Activated T-cell treated with anti-CD3 and anti-CD28 coated beads, Interleukin-2, amount 50 U/mL, for 72 hours (primary cell): ENCODE results near the gene SNX30. TPM values are rescaled to one million over a fixed set of nuclear protein-coding genes. Genes with fewer than 3 reads are reported as not detected.

ENCODE experiments used
- ATAC-seq, 2 donors: fragments of 150-1000 bp; cut with Tn5 transposase; replicated peaks in 1 of 2; 2 replicates each; pipeline ENCODE4 v1.10.0; 2021; ENCODE audit warnings: moderate library complexity in 2 of 2, mild to moderate bottlenecking in 1 of 2
- DNase-seq, 2 donors: peaks; one replicate each; pipeline ENCODE4 v3.0.0; 2021 to 2022; ENCODE audit warnings: mixed read lengths in 1 of 2
- H3K27ac Mint-ChIP-seq: one replicate; pipeline ENCODE4 v1.8.0; 2022; ENCODE audit warnings: mild to moderate bottlenecking, moderate library complexity, mixed read lengths
- H3K27me3 Mint-ChIP-seq: one replicate; pipeline ENCODE4 v1.8.0; 2022; ENCODE audit warnings: low read depth, mixed read lengths
- H3K36me3 Mint-ChIP-seq, 2 donors: one replicate each; pipeline ENCODE4 v1.8.0; 2022; ENCODE audit warnings: mixed read lengths in 2 of 2, mild to moderate bottlenecking in 1 of 2; ENCODE audit not compliant: insufficient read depth in 2 of 2
- H3K4me1 Mint-ChIP-seq: one replicate; pipeline ENCODE4 v1.8.0; 2022; ENCODE audit warnings: low read depth, mixed read lengths
- H3K4me3 Mint-ChIP-seq, 2 donors: one replicate each; pipeline ENCODE4 v1.8.0; 2022; ENCODE audit warnings: mild to moderate bottlenecking in 2 of 2, mixed read lengths in 2 of 2, moderate library complexity in 2 of 2
- H3K9me3 Mint-ChIP-seq, 2 donors: one replicate each; pipeline ENCODE4 v1.8.0; 2022; ENCODE audit warnings: mixed read lengths in 2 of 2
- total RNA-seq, 2 donors: library from RNA; stranded (reverse); gene quantifications; one replicate each; pipeline ENCODE4 v1.2.3, GENCODE V29; 2022

Gene SNX30
- total RNA-seq, 2 donors from 2014 or later = 5.1 to 5.4 TPM

GRCh38 chr9:112728401-112728800 lies 22.2 kb upstream of the SNX30 start:
- ATAC-seq = no peak
- Mint-ChIP-seq H3K27ac (no peak overlapping the region), H3K9me3 (no peaks in the 10 kb centered on the region), H3K36me3 (no peaks in the 10 kb centered on the region), H3K27me3 (no peaks in the 10 kb centered on the region), H3K4me3 (no peak overlapping the region), H3K4me1 (no peaks in the 10 kb centered on the region)
- DNase-seq = no peak

DNA sequence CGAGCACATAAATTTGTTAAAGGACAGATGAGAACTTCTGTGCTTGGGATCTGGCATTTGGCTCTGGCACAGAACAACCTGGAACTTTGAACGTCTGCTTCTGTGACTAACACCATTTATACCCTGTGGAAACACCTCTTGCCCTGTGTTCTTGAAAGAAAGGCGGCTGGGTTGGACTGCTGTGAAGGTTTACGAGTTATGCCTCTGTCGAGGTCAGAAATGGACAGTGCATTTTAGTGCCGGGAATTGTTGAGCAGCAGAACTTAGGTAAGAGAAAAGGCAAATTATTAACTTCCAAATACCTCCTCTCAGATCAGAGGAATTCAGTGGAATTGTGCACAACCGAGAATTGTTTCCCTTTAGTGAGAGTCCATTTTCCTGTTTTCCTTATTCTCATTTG lies 18.6 kb upstream of the SNX30 start:
- no peaks in the 10 kb centered on the region for H3K9me3 Mint-ChIP-seq
- no peaks in the 10 kb centered on the region for H3K4me1 Mint-ChIP-seq
- H3K36me3 Mint-ChIP-seq = no peaks in the 10 kb centered on the region
- no peak overlapping the region for H3K27ac Mint-ChIP-seq
- DNase-seq (no peak), ATAC-seq (no peak)
- H3K4me3 Mint-ChIP-seq = no peak overlapping the region
- H3K27me3 Mint-ChIP-seq = no peaks in the 10 kb centered on the region

DNA sequence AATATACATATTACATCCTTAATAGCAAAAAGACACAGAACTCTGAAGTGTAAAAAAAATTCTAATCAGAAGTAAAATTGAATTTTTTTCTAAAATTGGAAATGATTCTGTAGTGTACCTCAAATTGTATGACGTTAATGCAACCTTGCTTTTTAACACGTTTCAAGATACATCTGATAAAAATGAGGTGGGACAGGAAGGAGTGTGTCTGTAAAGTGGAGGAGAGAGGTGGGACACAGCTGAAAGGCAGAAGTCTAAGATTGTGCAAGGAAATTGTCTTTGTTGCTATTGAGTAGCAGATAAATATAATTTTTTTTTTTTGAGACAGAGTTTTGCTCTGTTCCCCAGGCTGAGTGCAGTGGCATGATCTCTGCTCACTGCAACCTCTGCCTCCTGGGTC lies 15.7 kb upstream of the SNX30 start:
- DNase-seq (no peak), ATAC-seq (no peak)
- no peak overlapping the region for H3K27ac Mint-ChIP-seq
- H3K27me3 Mint-ChIP-seq = no peaks in the 10 kb centered on the region
- H3K36me3 Mint-ChIP-seq = no peaks in the 10 kb centered on the region
- H3K4me1 Mint-ChIP-seq = peaks cover 5% of the 10 kb centered on the region
- no peak overlapping the region for H3K4me3 Mint-ChIP-seq
- no peaks in the 10 kb centered on the region for H3K9me3 Mint-ChIP-seq

- Mint-ChIP-seq H3K9me3 (peaks cover 0 to 2% of the 10 kb centered on the region in 2 donors), H3K27me3 (no peaks in the 10 kb centered on the region), H3K36me3 (peaks cover 0 to 2% of the 10 kb centered on the region in 2 donors), H3K27ac (no peak overlapping the region), H3K4me3 (no peak overlapping the region), H3K4me1 (peaks cover 24% of the 10 kb centered on the region)
- DNase-seq (no peak), ATAC-seq (no peak)
Observed at GRCh38 chr9:112743216-112743836, 7.2 kb upstream of the SNX30 start.

DNA sequence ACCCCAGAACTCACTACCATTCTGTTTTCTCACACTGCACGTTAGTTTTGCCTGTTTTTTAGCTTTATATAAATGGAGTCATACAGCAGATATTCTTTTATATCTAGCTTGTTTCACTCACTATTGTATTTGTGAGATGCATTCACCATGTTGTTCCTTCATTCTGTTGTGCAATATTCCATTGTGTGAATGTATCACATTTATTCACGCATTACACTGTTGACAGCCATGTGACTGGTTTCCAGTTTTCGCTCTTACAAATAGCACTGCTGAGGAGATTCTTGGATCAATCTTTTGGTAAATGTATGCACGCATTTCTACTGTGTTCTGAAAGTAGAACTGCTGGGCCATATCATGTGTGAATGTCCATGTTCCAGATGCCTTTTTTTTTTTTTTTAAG lies 6.4 kb upstream of the SNX30 start:
- no peaks in the 10 kb centered on the region for H3K27me3 Mint-ChIP-seq

GRCh38 chr9:112747094-112747493 lies 3.5 kb upstream of the SNX30 start:
- H3K27me3 Mint-ChIP-seq = no peaks in the 10 kb centered on the region
- DNase-seq (no peak), ATAC-seq (no peak)
- H3K4me1 Mint-ChIP-seq = peaks cover 40% of the 10 kb centered on the region
- no peak overlapping the region for H3K27ac Mint-ChIP-seq
- H3K9me3 Mint-ChIP-seq = no peaks in the 10 kb centered on the region
- no peaks in the 10 kb centered on the region for H3K36me3 Mint-ChIP-seq
- H3K4me3 Mint-ChIP-seq = no peak overlapping the region

More for the DNA sequence above, 6.4 kb upstream of the SNX30 start:
- Mint-ChIP-seq H3K4me1 (peaks cover 28% of the 10 kb centered on the region), H3K9me3 (peaks cover 0 to 2% of the 10 kb centered on the region in 2 donors), H3K36me3 (peaks cover 0 to 2% of the 10 kb centered on the region in 2 donors), H3K27ac (no peak overlapping the region), H3K4me3 (no peak overlapping the region)
- ATAC-seq = no peak
- no peak for DNase-seq

DNA sequence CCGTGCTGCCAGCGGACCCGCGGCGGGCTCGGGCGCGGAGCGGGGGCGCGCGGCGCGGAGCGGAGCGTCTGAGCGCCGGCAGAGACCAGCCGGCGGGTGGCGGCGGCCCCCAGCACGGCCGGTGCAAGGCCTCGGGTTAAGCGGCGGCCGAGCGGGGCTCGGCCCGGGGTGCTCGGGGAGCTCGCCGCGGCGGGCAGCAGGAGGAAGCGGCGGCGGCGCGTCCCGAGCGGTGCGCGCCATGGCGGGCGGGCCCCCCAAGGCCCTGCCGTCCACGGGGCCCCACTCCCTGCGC lies 150 bp downstream of the SNX30 start:
- no peaks in the 10 kb centered on the region for H3K9me3 Mint-ChIP-seq
- DNase-seq (no peak), ATAC-seq (peak in 1 of 2 donors; percentile 32)
- H3K4me1 Mint-ChIP-seq = peaks cover 69% of the 10 kb centered on the region
- no peaks in the 10 kb centered on the region for H3K27me3 Mint-ChIP-seq
- H3K4me3 Mint-ChIP-seq = no peak overlapping the region
- no peaks in the 10 kb centered on the region for H3K36me3 Mint-ChIP-seq
- no peak overlapping the region for H3K27ac Mint-ChIP-seq

DNA sequence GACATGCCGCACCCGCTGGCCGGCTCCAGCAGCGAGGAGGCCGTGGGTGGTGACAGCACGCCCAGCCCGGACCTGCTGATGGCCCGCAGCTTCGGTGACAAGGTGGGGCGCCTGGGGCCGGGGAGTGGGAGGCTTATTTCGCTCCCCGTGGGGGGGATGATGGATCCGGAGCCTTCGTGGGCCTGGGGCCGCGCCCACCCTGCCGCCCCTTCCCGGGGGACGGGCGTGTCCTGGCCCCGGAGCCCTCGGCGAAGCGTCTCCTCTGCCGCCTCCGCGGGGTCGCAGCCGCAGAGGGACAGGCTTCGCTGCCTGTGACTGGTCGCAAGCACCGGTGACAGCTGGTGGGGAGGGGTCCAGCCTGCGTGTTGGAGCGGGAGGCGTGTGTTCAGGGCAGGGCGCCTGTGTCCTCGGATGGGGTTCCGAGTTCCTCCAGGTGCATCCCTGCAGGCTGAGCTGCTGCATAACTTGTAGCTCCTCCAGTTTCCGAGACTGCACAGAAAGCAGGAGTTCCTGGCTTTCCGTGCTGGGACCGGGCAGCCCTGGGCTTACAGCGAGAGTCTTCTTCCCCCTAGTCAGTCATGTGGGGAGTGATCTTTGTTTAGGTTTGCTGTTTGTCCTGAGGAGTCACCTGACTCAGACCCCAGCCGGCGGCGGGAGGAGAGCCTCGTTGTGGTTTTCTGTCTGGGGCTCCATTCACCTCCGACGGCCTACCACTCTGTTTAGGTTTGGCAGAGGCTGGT lies 666 bp downstream of the SNX30 start:
- H3K36me3 Mint-ChIP-seq = no peaks in the 10 kb centered on the region
- no peaks in the 10 kb centered on the region for H3K27me3 Mint-ChIP-seq
- peaks cover 69% of the 10 kb centered on the region for H3K4me1 Mint-ChIP-seq
- peak; percentile 28 to 34 for ATAC-seq
- H3K27ac Mint-ChIP-seq = peak overlapping the region; percentile 47
- H3K4me3 Mint-ChIP-seq = peak overlapping the region; percentile 88 to 92
- no peaks in the 10 kb centered on the region for H3K9me3 Mint-ChIP-seq
- peak; percentile 59 to 69 for DNase-seq

- no peaks in the 10 kb centered on the region for H3K9me3 Mint-ChIP-seq
- H3K36me3 Mint-ChIP-seq = no peaks in the 10 kb centered on the region
- DNase-seq = no peak
- no peaks in the 10 kb centered on the region for H3K27me3 Mint-ChIP-seq
- H3K27ac Mint-ChIP-seq = no peak overlapping the region
- peak overlapping the region; percentile 23 to 24 for H3K4me3 Mint-ChIP-seq
- no peak for ATAC-seq
- peaks cover 74% of the 10 kb centered on the region for H3K4me1 Mint-ChIP-seq
Observed at GRCh38 chr9:112752334-112753125, 2.0 kb downstream of the SNX30 start.

DNA sequence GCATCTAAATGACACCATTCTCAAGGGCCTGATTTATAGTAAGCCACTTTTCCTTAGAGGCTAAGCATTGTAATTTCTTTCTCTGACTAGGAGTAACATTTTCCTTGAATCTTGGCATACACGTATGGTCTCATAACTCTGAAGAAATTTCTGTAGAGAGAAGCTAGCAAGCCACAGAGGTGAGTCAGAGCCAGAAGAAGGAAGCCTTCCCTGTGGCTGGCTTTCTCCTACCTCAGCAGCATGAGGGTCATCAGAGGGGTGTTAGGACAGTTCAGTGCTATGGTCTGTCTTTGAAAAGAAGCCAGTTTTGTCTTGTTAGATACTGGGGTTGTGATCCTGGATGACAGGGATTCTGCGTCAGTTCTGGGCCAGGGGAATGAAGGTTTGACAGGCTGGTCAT lies 3.2 kb downstream of the SNX30 start:
- peak in 1 of 2 donors; percentile 37 for DNase-seq
- H3K36me3 Mint-ChIP-seq = no peaks in the 10 kb centered on the region
- peaks cover 76% of the 10 kb centered on the region for H3K4me1 Mint-ChIP-seq
- no peak overlapping the region for H3K27ac Mint-ChIP-seq
- peak; percentile 27 to 30 for ATAC-seq
- no peaks in the 10 kb centered on the region for H3K27me3 Mint-ChIP-seq
- no peaks in the 10 kb centered on the region for H3K9me3 Mint-ChIP-seq
- peak overlapping the region; percentile 19 to 57 for H3K4me3 Mint-ChIP-seq

DNA sequence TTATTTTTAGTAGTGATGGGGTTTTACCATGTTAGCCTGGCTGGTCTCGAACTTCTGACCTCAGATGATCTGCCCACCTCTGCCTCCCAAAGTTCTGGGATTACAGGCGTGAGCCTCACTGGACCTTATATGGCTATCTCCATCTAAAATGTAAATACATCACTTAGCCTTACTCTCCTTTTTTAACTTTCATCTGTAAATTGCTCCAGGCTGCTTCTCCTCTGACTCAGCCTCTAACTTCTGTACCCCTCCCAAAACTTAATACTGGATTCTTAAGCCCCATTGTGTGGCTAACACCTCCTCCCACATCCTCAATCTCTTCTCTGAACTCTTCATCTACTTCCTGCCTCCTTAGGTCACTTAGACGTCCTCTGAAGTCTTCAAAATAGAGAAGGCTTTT lies 4.0 kb downstream of the SNX30 start:
- H3K36me3 Mint-ChIP-seq = no peaks in the 10 kb centered on the region
- peaks cover 68% of the 10 kb centered on the region for H3K4me1 Mint-ChIP-seq
- H3K27me3 Mint-ChIP-seq = no peaks in the 10 kb centered on the region
- no peaks in the 10 kb centered on the region for H3K9me3 Mint-ChIP-seq
- peak overlapping the region; percentile 9 for H3K27ac Mint-ChIP-seq
- ATAC-seq (peak; percentile 59 to 67), DNase-seq (peak; percentile 28 to 38)
- peak overlapping the region; percentile 45 to 52 for H3K4me3 Mint-ChIP-seq

DNA sequence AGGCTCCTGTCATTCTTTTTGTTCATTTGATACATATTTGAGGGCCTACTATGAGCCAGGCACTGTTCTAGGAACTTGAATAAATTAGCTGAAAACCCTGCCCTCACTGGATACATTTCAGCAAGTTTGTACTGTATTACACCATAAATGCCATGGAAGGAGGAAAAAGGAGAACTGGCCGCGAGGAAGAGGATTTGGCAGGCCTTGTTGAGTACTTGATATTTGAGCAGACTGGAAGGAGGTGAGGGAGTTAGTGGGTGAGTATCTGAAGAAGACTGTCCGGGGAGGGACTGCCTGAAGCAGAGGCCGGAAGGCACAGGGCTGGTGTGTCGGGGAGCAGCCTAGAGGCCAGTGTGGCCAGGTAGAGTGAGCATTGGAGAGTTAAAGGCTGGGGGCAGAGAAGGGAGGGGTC lies 4.5 kb downstream of the SNX30 start:
- peak overlapping the region; percentile 45 to 52 for H3K4me3 Mint-ChIP-seq
- H3K36me3 Mint-ChIP-seq = no peaks in the 10 kb centered on the region
- no peaks in the 10 kb centered on the region for H3K27me3 Mint-ChIP-seq
- peak overlapping the region; percentile 9 for H3K27ac Mint-ChIP-seq
- ATAC-seq (no peak), DNase-seq (no peak)
- H3K9me3 Mint-ChIP-seq = no peaks in the 10 kb centered on the region
- H3K4me1 Mint-ChIP-seq = peaks cover 66% of the 10 kb centered on the region

DNA sequence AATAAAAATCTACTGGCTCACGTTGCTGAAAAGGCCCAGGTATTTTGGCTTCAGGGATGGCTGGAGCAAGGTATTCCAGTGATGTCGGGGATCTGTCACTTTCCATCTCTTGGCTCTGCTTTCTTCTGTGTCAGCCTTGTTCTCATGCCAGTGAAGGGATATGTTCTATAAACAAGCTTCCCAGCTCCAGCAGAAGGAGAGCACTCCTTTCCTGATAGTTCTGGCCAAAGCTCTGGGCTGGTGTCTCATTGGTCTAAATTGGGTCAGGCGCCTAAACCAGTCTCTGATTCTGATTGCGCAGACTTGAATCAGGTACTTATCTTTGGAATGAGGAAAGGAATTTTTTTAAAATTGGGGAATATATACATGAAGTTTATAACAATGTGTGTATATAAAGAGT lies 5.1 kb downstream of the SNX30 start:
- H3K9me3 Mint-ChIP-seq = no peaks in the 10 kb centered on the region
- H3K27ac Mint-ChIP-seq = no peak overlapping the region

More for the DNA sequence above, 5.1 kb downstream of the SNX30 start:
- no peak overlapping the region for H3K4me3 Mint-ChIP-seq
- H3K4me1 Mint-ChIP-seq = peaks cover 69% of the 10 kb centered on the region
- no peaks in the 10 kb centered on the region for H3K36me3 Mint-ChIP-seq
- DNase-seq (no peak), ATAC-seq (no peak)
- no peaks in the 10 kb centered on the region for H3K27me3 Mint-ChIP-seq
